HepG2 (cell line): ENCODE data around the gene SAMD14. TPM values are rescaled to one million over a fixed set of nuclear protein-coding genes. Genes with fewer than 3 reads are reported as not detected.

Source experiments
- EEA1 ChIP-seq: sonication (generic); formaldehyde crosslinking; IDR thresholded peaks from 2 replicates; pipeline ENCODE4 v1.5.1; 2020; ENCODE audit warnings: mild to moderate bottlenecking, missing genetic modification reagents, borderline replicate concordance
- ERF ChIP-seq: IDR thresholded peaks from 2 replicates; pipeline ENCODE4 v1.6.1; 2018; ENCODE audit warnings: missing biosample characterization, missing genetic modification reagents
- GABPB1 ChIP-seq: IDR thresholded peaks from 2 replicates; pipeline ENCODE4 v1.6.1; 2016; ENCODE audit warnings: mild to moderate bottlenecking, missing genetic modification reagents, moderate library complexity, missing compliant biosample characterization
- HHEX ChIP-seq: IDR thresholded peaks from 2 replicates; pipeline ENCODE4 v1.6.1; 2016; ENCODE audit warnings: control low read depth
- HMG20B ChIP-seq: conservative IDR thresholded peaks from 2 replicates; pipeline ENCODE4 v1.6.1; 2016; ENCODE audit warnings: missing genetic modification reagents, missing compliant biosample characterization
- HOXA9 ChIP-seq: sonication (generic); formaldehyde crosslinking; IDR thresholded peaks from 2 replicates; pipeline ENCODE4 v1.8.1; 2022; ENCODE audit warnings: missing genetic modification reagents, mild to moderate bottlenecking, moderate library complexity, borderline replicate concordance
- IKZF5 ChIP-seq: IDR thresholded peaks from 2 replicates; pipeline ENCODE4 v1.6.1; 2018; ENCODE audit warnings: missing genetic modification reagents, mild to moderate bottlenecking, missing compliant biosample characterization
- KLF9 ChIP-seq: IDR thresholded peaks from 2 replicates; pipeline ENCODE4 v1.6.1; 2016; ENCODE audit warnings: low read depth
- MAX ChIP-seq: IDR thresholded peaks from 2 replicates; pipeline ENCODE4 v1.6.1; 2012; ENCODE audit warnings: inconsistent platforms
- MYC ChIP-seq: sonication (generic); formaldehyde crosslinking; IDR thresholded peaks from 2 replicates; pipeline ENCODE4 v1.9.0; 2021; ENCODE audit warnings: missing genetic modification reagents, borderline replicate concordance
- PHF8 ChIP-seq: sonication (generic); formaldehyde crosslinking; IDR thresholded peaks from 2 replicates; pipeline ENCODE4 v1.5.0; 2020; ENCODE audit warnings: missing genetic modification reagents
- SYNCRIP ChIP-seq: fragments of 200-400 bp; formaldehyde crosslinking; IDR thresholded peaks from 2 replicates; pipeline ENCODE4 v1.6.1; 2018; ENCODE audit warnings: mild to moderate bottlenecking, low read depth, low read length; ENCODE audit not compliant: insufficient read depth
- TFAP4 ChIP-seq: sonication (generic); IDR thresholded peaks from 2 replicates; pipeline ENCODE4 v1.6.1; 2016; ENCODE audit warnings: low read depth, borderline replicate concordance
- ZC3H13 ChIP-seq: sonication (generic); formaldehyde crosslinking; IDR thresholded peaks from 2 replicates; pipeline ENCODE4 v1.8.1; 2023; ENCODE audit warnings: mild to moderate bottlenecking, missing genetic modification reagents, moderate library complexity
- ZFX ChIP-seq: sonication (generic); formaldehyde crosslinking; IDR thresholded peaks from 2 replicates; pipeline ENCODE4 v1.4.0; 2020; ENCODE audit warnings: mild to moderate bottlenecking, low read depth, missing genetic modification reagents, moderate library complexity
- ZNF143 ChIP-seq: sonication (generic); formaldehyde crosslinking; IDR thresholded peaks from 2 replicates; pipeline ENCODE4 v1.4.0; 2020; ENCODE audit warnings: missing genetic modification reagents
- ZNF687 ChIP-seq: sonication (generic); formaldehyde crosslinking; IDR thresholded peaks from 2 replicates; pipeline ENCODE4 v1.5.1; 2020; ENCODE audit warnings: mild to moderate bottlenecking, missing genetic modification reagents, moderate library complexity
- polyA plus RNA-seq, 8 experiments: library from polyadenylated mRNA; depleted of rRNA in 3 of 8; stranded (reverse) in 7 of 8; unstranded in 1 of 8; fragments of >200 nt; fragmentation: Illumina TruSeq in 4 of 8; extraction: Trizol in 4 of 8; gene quantifications; 2 replicates each; pipeline versions ENCODE4 v1.2.1 to v1.2.3, GENCODE V29; 2011 to 2016; ENCODE audit warnings: low read depth in 4 of 8, missing spikeins in 1 of 8, mixed read lengths in 1 of 8; ENCODE audit not compliant: insufficient read depth in 1 of 8
- total RNA-seq, 5 experiments: library from RNA; depleted of rRNA; stranded (reverse); fragments of >200 nt; fragmentation: Illumina TruSeq; extraction: Trizol; gene quantifications; 2 replicates each; pipeline ENCODE4 v1.2.3, GENCODE V29; 2016; ENCODE audit warnings: low read depth in 1 of 5

The SAMD14 gene
- total and polyA plus RNA-seq, 2 of the 13 experiments (the other 11 are each of a cell fraction or from before 2014, with no cell fraction given): 0.07 to 0.22 TPM

GRCh38 chr17:50123649-50124349 lies 6.2 kb downstream of the SAMD14 start (continued):
- no peak for TF ChIP-seq ERF (CRISPR knock-in tag)
- TF ChIP-seq HMG20B (CRISPR knock-in tag): no peak
- no peak for TF ChIP-seq HOXA9 (CRISPR knock-in tag)
- TF ChIP-seq ZNF143: peak; percentile 84
- 0 out of 2 replicates have a peak, but pooled peaks have one; percentile 32 for TF ChIP-seq MYC (CRISPR knock-in tag)
- TF ChIP-seq MAX: peak; percentile 28; the same call in 1 of the 2 replicates
- no peak for TF ChIP-seq IKZF5
- peak; percentile 48; the same call in 1 of the 2 replicates for TF ChIP-seq TFAP4
- no peak for TF ChIP-seq KLF9
- TF ChIP-seq ZNF687 (CRISPR knock-in tag): peak; percentile 78
- peak; percentile 46; the same call in 1 of the 2 replicates for TF ChIP-seq PHF8
- TF ChIP-seq EEA1 (CRISPR knock-in tag): 0 out of 2 replicates have a peak, but pooled peaks have one; percentile 0
- no peak for TF ChIP-seq ZC3H13 (CRISPR knock-in tag)
- no peak for TF ChIP-seq HHEX (CRISPR knock-in tag)
- no peak for TF ChIP-seq SYNCRIP
- TF ChIP-seq GABPB1 (CRISPR knock-in tag): 0 out of 2 replicates have a peak, but pooled peaks have one; percentile 26
- peak; percentile 59; the same call in 1 of the 2 replicates for TF ChIP-seq ZFX
